ENCODE measurements around the gene MTSS2. TPM values are rescaled to one million over a fixed set of nuclear protein-coding genes. Genes with fewer than 3 reads are reported as not detected.

MTSS2 gene
- polyA plus RNA-seq, 1 donor from 2014 or later: 20.4 TPM

- Histone ChIP-seq H3K9ac (ENCODE audit: low read length) (no peak overlapping the region), H2AFZ (ENCODE audit: low read depth, low read length) (no peak overlapping the region), H3K9me3 (ENCODE audit: low read length) (no peaks in the 10 kb centered on the region), H3K4me2 (ENCODE audit: low read length) (no peak overlapping the region), H3K27me3 (ENCODE audit: insufficient read depth, low read depth, low read length) (no peaks in the 10 kb centered on the region), H3K4me3 (ENCODE audit: low read length) (no peak overlapping the region), H3K9me2 (ENCODE audit: insufficient read depth, low read length) (no peaks in the 10 kb centered on the region), H3F3A (ENCODE audit: insufficient read depth, low read length, poor library complexity, severe bottlenecking) (no peaks in the 10 kb centered on the region), H4K20me1 (ENCODE audit: insufficient read depth) (no peaks in the 10 kb centered on the region), H3K27ac (ENCODE audit: low read length) (no peak overlapping the region), H3K36me3 (ENCODE audit: insufficient read depth, low read length) (no peaks in the 10 kb centered on the region), H3K79me2 (replicated peaks; ENCODE audit: insufficient read depth, low read length) (no peaks in the 10 kb centered on the region)
- TF ChIP-seq CTCF (IDR thresholded peaks at IDR 0.05; ENCODE audit: poor library complexity, severe bottlenecking) (no peak), TAF1 (IDR thresholded peaks at IDR 0.05; ENCODE audit: low read depth) (no peak), POLR2AphosphoS5 (IDR thresholded peaks at IDR 0.05) (no peak), SMC3 (conservative IDR thresholded peaks at IDR 0.05; ENCODE audit: poor library complexity) (no peak), REST (IDR thresholded peaks at IDR 0.05; ENCODE audit: borderline replicate concordance) (no peak), EP300 (conservative IDR thresholded peaks at IDR 0.05; ENCODE audit: poor library complexity, severe bottlenecking) (no peak), EZH2 (IDR thresholded peaks at IDR 0.05; ENCODE audit: borderline replicate concordance, insufficient read depth, low read length, poor library complexity, severe bottlenecking) (no peak), MXI1 (conservative IDR thresholded peaks at IDR 0.05; ENCODE audit: poor library complexity, severe bottlenecking) (no peak), RAD21 (conservative IDR thresholded peaks at IDR 0.05) (no peak)
Measured at GRCh38 chr16:70723740-70724145, 37.9 kb upstream of the MTSS2 start.

GRCh38 chr16:70721202-70721963 is 35.5 kb upstream of the MTSS2 start:
- H4K20me1 ChIP-seq (ENCODE audit: insufficient read depth): no peaks in the 10 kb centered on the region
- H3K27me3 ChIP-seq (ENCODE audit: insufficient read depth, low read depth, low read length): no peaks in the 10 kb centered on the region
- no peak overlapping the region for H3K4me3 ChIP-seq (ENCODE audit: low read length)
- no peaks in the 10 kb centered on the region for H3K9me2 ChIP-seq (ENCODE audit: insufficient read depth, low read length)
- H3K27ac ChIP-seq (ENCODE audit: low read length): no peak overlapping the region
- H3K9ac ChIP-seq (ENCODE audit: low read length): no peak overlapping the region
- no peaks in the 10 kb centered on the region for H3F3A ChIP-seq (ENCODE audit: insufficient read depth, low read length, poor library complexity, severe bottlenecking)
- no peak overlapping the region for H2AFZ ChIP-seq (ENCODE audit: low read depth, low read length)
- H3K36me3 ChIP-seq (ENCODE audit: insufficient read depth, low read length): no peaks in the 10 kb centered on the region
- H3K4me2 ChIP-seq (ENCODE audit: low read length): no peak overlapping the region
- no peaks in the 10 kb centered on the region for H3K79me2 ChIP-seq (replicated peaks; ENCODE audit: insufficient read depth, low read length)
- H3K9me3 ChIP-seq (ENCODE audit: low read length): no peaks in the 10 kb centered on the region
- no peak for TF ChIP-seq POLR2AphosphoS5 (IDR thresholded peaks at IDR 0.05)
- no peak for TF ChIP-seq RAD21 (conservative IDR thresholded peaks at IDR 0.05)
- TF ChIP-seq CTCF (IDR thresholded peaks at IDR 0.05; ENCODE audit: poor library complexity, severe bottlenecking): no peak
